T follicular helper cell (primary cell): Measurements from ENCODE around the gene FBLN5.

Experiments used
- DNase-seq: peaks from one replicate; pipeline ENCODE4 v3.0.0-alpha.2; 2020; ENCODE audit warnings: low read depth

Gene FBLN5

GRCh38 chr14:91829511-91829910, 118.0 kb downstream of the FBLN5 start:
- DNase-seq: no peak

- no peak for DNase-seq
Observed at GRCh38 chr14:91827746-91828145, 119.7 kb downstream of the FBLN5 start.
